K562 (cell line): ENCODE measurements around the gene SDC3. TPM values are rescaled to one million over a fixed set of nuclear protein-coding genes. Genes with fewer than 3 reads are reported as not detected.
A peak's percentile ranks its signal among the peaks of the same experiment; 100 is the strongest.

Source experiments
- ATAC-seq: fragments of 200-7000 bp; cut with Tn5 transposase; 3 replicates; pipeline ENCODE4 v1.9.1; 2020; ENCODE audit warnings: moderate library complexity
- BruUV-seq: library from RNA; stranded (reverse); fragments of 400-500 nt; replicated peaks from 2 replicates; lab custom pipeline; 2021; lab: Mats Ljungman, UMichigan
- CTCF ChIA-PET: fragments of 300-600 bp; formaldehyde crosslinking; extraction: SDS; loops from one replicate; lab custom pipeline; 2021; ENCODE audit warnings: low intra/inter-chr PET ratio; lab: Yijun Ruan, JAX
- POLR2A ChIA-PET: fragments of 300-600, 350-650 bp; sonication (Branson Sonifier 250); formaldehyde crosslinking; extraction: SDS; loops from one replicate; lab custom pipeline; 2021; ENCODE audit warnings: antibody characterized with exemption, inconsistent platforms; lab: Yijun Ruan, JAX
- DNase-seq, 4 experiments: peaks; one replicate each; pipeline versions ENCODE4 v3.0.0 to v3.0.0-alpha.2; 2011 to 2018; ENCODE audit warnings: low spot score in 3 of 4, mixed read lengths in 3 of 4; ENCODE audit errors: extremely low read depth in 1 of 4
- FAIRE-seq: peaks from 2 replicates; lab custom pipeline; 2011; peaks lifted over from hg19 to GRCh38; lab: Jason Lieb, UNC
- H2AFZ ChIP-seq: 2 replicates; pipeline ENCODE4 v1.6.0; 2011; ENCODE audit warnings: low read depth, low read length, control low read depth, inconsistent platforms
- H3K27ac ChIP-seq: fragments of 200-600 bp; 3 replicates; pipeline ENCODE4 v1.8.0; 2011; ENCODE audit warnings: low read depth, mild to moderate bottlenecking, control low read depth, inconsistent platforms, low read length, moderate library complexity, mixed read lengths; ENCODE audit errors: extremely low read depth
- H3K27me3 ChIP-seq, 2 experiments: fragments of 300-600 bp in 1 of 2; 2 replicates in 1 of 2; 3 replicates in 1 of 2; pipeline versions ENCODE4 v1.6.0 to v1.8.0; 2011; ENCODE audit warnings: inconsistent platforms in 2 of 2, low read length in 2 of 2, mild to moderate bottlenecking in 1 of 2, mixed read lengths in 1 of 2, moderate library complexity in 1 of 2; ENCODE audit not compliant: control insufficient read depth in 2 of 2, insufficient read depth in 2 of 2
- H3K36me3 ChIP-seq: fragments of 300-600 bp; 3 replicates; pipeline ENCODE4 v1.8.0; 2011; ENCODE audit warnings: mild to moderate bottlenecking, low read length, inconsistent platforms; ENCODE audit not compliant: control insufficient read depth, insufficient read depth
- H3K4me1 ChIP-seq, 2 experiments: fragments of 200-600 bp in 1 of 2; replicated peaks in 1 of 2; 2 replicates in 1 of 2; 3 replicates in 1 of 2; pipeline versions ENCODE4 v1.5.1 to v1.8.0; 2011; ENCODE audit warnings: inconsistent platforms in 2 of 2, low read length in 2 of 2, mild to moderate bottlenecking in 1 of 2, mixed read lengths in 1 of 2, moderate library complexity in 1 of 2; ENCODE audit not compliant: control insufficient read depth in 2 of 2, insufficient read depth in 2 of 2
- H3K4me2 ChIP-seq: 2 replicates; pipeline ENCODE4 v1.6.1; 2011; ENCODE audit warnings: low read length, control low read depth, inconsistent platforms, mixed read lengths; ENCODE audit not compliant: insufficient read depth
- H3K4me3 ChIP-seq: fragments of 200-600 bp; sonication (generic), shearing (Covaris generic); 2 replicates; pipeline ENCODE4 v1.5.1; 2016; ENCODE audit warnings: control low read depth, inconsistent platforms
- H3K79me2 ChIP-seq: fragments of 200-600 bp; 3 replicates; pipeline ENCODE4 v1.8.0; 2011; ENCODE audit warnings: low read length, inconsistent platforms; ENCODE audit not compliant: control insufficient read depth, insufficient read depth
- H3K9ac ChIP-seq, 2 experiments: 2 replicates each; pipeline versions ENCODE4 v1.6.0 to v1.6.1; 2011; ENCODE audit warnings: low read depth in 2 of 2, low read length in 2 of 2, control low read depth in 1 of 2, inconsistent platforms in 1 of 2, mild to moderate bottlenecking in 1 of 2, mixed read lengths in 1 of 2; ENCODE audit not compliant: insufficient read depth in 1 of 2
- H3K9me1 ChIP-seq: one replicate; pipeline ENCODE4 v1.6.0; 2011; ENCODE audit warnings: inconsistent platforms, mild to moderate bottlenecking, low read length, moderate library complexity; ENCODE audit not compliant: control insufficient read depth, insufficient read depth
- H3K9me3 ChIP-seq: replicated peaks from 2 replicates; pipeline ENCODE4 v1.5.1; 2011; ENCODE audit warnings: low read depth, low read length, inconsistent platforms; ENCODE audit not compliant: control insufficient read depth, insufficient read depth
- H4K20me1 ChIP-seq: replicated peaks from 2 replicates; pipeline ENCODE4 v1.6.1; 2011; ENCODE audit warnings: low read length, inconsistent platforms, mixed read lengths; ENCODE audit not compliant: control insufficient read depth, insufficient read depth
- CHCHD3 ChIP-seq: fragments of 250-450 bp; sonication (Bioruptor Pico); IDR thresholded peaks from 2 replicates; pipeline ENCODE4 v2.1.2; 2022; ENCODE audit warnings: mild to moderate bottlenecking
- TBL1XR1 ChIP-seq, 2 experiments: IDR thresholded peaks; 2 replicates each; pipeline ENCODE4 v1.6.1; 2012; ENCODE audit warnings: improper control_type of control experiment in 2 of 2, low read length in 2 of 2, mild to moderate bottlenecking in 1 of 2
- WGBS: fragments of 100-300 bp; shearing (Covaris generic); methylation state at CpG from one replicate; pipeline ENCODE4 v1.1.6; 2016; ENCODE audit warnings: low coverage, mixed read lengths; ENCODE audit not compliant: insufficient coverage; ENCODE audit errors: missing lambda C conversion rate; 5-methylcytosine and 5-hydroxymethylcytosine counted together
- in situ Hi-C: fragments of 300-500 bp; cut with MboI; formaldehyde crosslinking; loops from 4 replicates; pipeline ENCODE4 v1.15.0; 2018; ENCODE audit warnings: inconsistent platforms, mixed read lengths
- intact Hi-C: fragments of 100-400 bp; cut with micrococcal nuclease; formaldehyde crosslinking; loops from 2 replicates; pipeline ENCODE4 v1.14.2; 2022
- polyA plus RNA-seq, 8 experiments: library from polyadenylated mRNA; depleted of rRNA in 4 of 8; stranded (reverse) in 5 of 8; unstranded in 3 of 8; fragments of >200 nt; fragmentation: Nextera tagmentation in 2 of 8; fragmentation: Illumina TruSeq in 1 of 8; extraction: Ambion mirVana in 2 of 8; extraction: Trizol in 1 of 8; gene quantifications; 2 replicates each; pipeline versions ENCODE4 v1.2.1 to v1.2.3, GENCODE V29; 2011 to 2014; ENCODE audit warnings: inconsistent platforms in 1 of 8, missing spikeins in 1 of 8
- total RNA-seq, 7 experiments: library from RNA; depleted of rRNA in 6 of 7; stranded (reverse); fragments of >200 nt in 6 of 7; fragmentation: Illumina TruSeq in 2 of 7; extraction: Trizol in 2 of 7; gene quantifications; 2 replicates each; pipeline versions ENCODE4 v1.2.1 to v1.2.3, GENCODE V29; 2011 to 2021; ENCODE audit warnings: low replicate concordance in 1 of 7
- TF ChIP-seq, protein P1 (sequence below), 3 experiments: fragments of 200-800 bp in 1 of 3; sonication (Bioruptor generic) in 1 of 3; sonication (generic) in 1 of 3; formaldehyde crosslinking in 1 of 3; IDR thresholded peaks; 2 replicates each; pipeline versions ENCODE4 v1.6.1 to v1.8.0; 2016 to 2022; ENCODE audit warnings: mild to moderate bottlenecking in 2 of 3, missing compliant biosample characterization in 2 of 3, missing genetic modification characterization in 2 of 3, missing genetic modification reagents in 1 of 3

Gene SDC3
- total and polyA plus RNA-seq, 9 of the 15 experiments (the other 6 are each of a cell fraction or from before 2014, with no cell fraction given) = 0.38 to 44.1 (median 12.1) TPM

DNA sequence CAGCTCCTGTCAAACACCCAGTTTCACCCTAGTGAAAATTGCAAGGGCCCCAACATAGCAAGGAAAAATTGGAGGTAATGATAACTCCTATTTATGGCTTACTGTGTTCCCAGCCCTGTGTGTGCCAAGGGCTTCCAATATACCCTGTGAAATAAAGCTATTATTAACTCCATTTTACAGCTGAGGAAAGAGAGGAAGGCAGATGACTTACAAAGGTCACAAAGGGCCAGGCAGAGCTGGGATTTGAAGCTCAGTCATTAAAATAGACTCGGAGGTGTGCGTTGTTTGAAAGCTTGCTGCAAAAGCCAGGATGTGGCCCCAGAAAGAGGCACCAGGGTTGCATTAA, 20.2 kb upstream of the SDC3 start:
- in situ Hi-C loops (no loop called here), intact Hi-C loops (loop anchor here (1.0 kb wide), 3 partner anchors 17 to 149 kb away; no protein-coding TSS in a partner anchor)
- peaks cover 26% of the 10 kb centered on the region; the same call in 2 of the 3 replicates for H3K36me3 ChIP-seq
- no peak overlapping the region for H3K4me2 ChIP-seq
- no peak overlapping the region for H3K4me3 ChIP-seq
- no peaks in the 10 kb centered on the region for H3K79me2 ChIP-seq
- no TSS peak for BruUV-seq
- DNase-seq (no peak), FAIRE-seq (no peak), ATAC-seq (no peak)
- H3K9ac ChIP-seq = peak overlapping the region in 1 of 2 experiments; percentile 14; a peak in 1 of 4 replicates
- TF ChIP-seq CHCHD3 = no peak
- TF ChIP-seq, protein P1, sequence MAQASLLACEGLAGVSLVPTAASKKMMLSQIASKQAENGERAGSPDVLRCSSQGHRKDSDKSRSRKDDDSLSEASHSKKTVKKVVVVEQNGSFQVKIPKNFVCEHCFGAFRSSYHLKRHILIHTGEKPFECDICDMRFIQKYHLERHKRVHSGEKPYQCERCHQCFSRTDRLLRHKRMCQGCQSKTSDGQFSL (CRISPR knock-in tag; IDR thresholded peaks at IDR 0.05) = no peak
- TF ChIP-seq, protein P1 (tag; IDR thresholded peaks at IDR 0.05) = 0 out of 4 replicates have a peak, but pooled peaks of 1 of the 2 experiments have one; percentile 24
- TF ChIP-seq TBL1XR1 (IDR thresholded peaks at IDR 0.05; ENCODE audit: low read length in 2 of 2) = no peak
- no peaks in the 10 kb centered on the region; a peak in 2 of 5 replicates for H3K4me1 ChIP-seq
- H3K27me3 ChIP-seq = no peaks in the 10 kb centered on the region
- H3K9me3 ChIP-seq = no peaks in the 10 kb centered on the region
- H4K20me1 ChIP-seq = no peaks in the 10 kb centered on the region
- H3K9me1 ChIP-seq = no peaks in the 10 kb centered on the region
- no peak overlapping the region for H2AFZ ChIP-seq
- 89% methylated on average over 2 of the region's 2 CpGs for WGBS
- ChIA-PET CTCF (interaction anchor here (0.6 to 3.7 kb wide), 3 partner anchors 18 to 146 kb away, joined by 6 to 35 read pairs (median 26); no protein-coding TSS in a partner anchor), POLR2A (interaction anchor here (0.6 to 1.9 kb wide), 9 partner anchors 9 to 149 kb away, joined by 3 to 22 read pairs (median 5); no protein-coding TSS in a partner anchor)
- no peak overlapping the region for H3K27ac ChIP-seq
